Measurements from ENCODE around the gene RAD51B.
"Not testable (repeated sequence)": the region's sequence is repeated elsewhere in the genome, so short reads cannot be mapped to it uniquely, and the experiment has no call there.

The RAD51B gene

DNA sequence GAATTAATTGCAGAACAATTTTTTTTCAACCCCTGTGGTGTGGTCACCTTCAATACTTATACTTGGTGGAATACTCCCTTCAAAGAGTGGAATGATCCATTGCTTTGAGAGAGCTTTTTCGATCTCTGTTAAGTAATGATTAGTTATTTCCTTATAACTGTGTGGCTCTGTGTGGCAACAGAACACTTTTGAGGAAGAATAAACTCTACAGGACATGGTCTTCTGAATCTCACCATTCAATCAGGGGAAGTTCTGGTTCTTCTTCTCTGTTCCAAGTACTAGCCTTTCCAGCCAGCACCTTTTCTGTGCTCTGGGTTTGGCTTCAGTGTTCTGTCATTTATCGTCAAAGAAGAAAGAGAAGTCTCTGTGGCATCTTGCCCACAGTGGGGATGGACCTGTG lies 604.1 kb downstream of the RAD51B start:
- DNase-seq, result peak; percentile 56

DNA sequence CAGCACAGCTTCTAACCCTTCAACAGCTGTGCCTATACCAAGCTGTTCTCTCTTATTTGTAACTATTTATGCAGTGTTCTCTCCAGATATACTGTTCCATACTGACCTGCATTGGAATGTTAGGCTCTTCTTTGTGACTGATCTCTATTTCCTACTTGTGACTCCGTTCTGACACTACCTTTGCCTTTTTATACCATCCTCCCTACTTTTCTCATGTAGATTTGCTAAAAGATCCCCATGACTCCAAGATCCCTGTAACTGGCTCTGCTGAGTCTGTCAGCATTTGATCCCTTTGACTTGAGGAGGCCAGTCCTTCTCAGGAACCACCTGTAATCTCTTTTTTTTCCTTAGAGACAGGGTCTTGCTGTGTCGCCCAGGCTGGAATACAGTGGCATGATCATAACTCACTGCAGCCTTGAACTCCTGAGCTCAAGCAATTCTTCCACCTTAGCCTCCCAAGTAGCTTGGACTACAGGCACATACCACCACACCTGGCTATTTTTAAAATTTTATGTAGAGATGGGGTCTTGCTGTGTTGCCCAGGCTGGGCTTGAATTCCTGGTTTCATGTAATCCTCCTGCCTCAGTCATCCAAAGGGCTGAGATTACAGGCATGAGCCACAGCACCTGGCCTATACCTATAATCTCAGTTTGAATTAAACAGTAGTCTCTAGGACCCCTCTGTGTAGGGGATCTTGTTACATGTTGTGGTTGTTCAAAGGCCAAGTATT lies 605.0 kb downstream of the RAD51B start:
- no peak for DNase-seq

- DNase-seq, result no peak
These were observed 607.3 kb downstream of the RAD51B start for GRCh38 chr14:68426661-68427549.

DNA sequence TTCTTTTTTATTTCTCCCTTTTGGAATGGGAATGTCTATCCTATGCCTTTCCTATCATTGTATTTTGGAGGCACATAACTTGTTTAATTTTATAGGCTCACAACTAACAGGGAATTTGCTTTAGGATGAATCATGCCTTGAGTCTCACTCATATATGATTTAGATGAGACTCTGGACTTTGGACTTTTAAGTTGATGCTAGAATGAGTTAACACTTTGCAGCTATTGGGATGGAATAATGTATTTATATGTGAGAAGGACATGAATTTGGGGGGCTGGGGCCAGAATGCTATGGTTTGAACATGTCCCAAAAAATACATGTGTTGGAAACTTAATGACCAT lies 607.9 kb downstream of the RAD51B start:
- no peak for DNase-seq

- DNase-seq, result not testable (repeated sequence)
These were observed 609.3 kb downstream of the RAD51B start for GRCh38 chr14:68428900-68429299.

DNA sequence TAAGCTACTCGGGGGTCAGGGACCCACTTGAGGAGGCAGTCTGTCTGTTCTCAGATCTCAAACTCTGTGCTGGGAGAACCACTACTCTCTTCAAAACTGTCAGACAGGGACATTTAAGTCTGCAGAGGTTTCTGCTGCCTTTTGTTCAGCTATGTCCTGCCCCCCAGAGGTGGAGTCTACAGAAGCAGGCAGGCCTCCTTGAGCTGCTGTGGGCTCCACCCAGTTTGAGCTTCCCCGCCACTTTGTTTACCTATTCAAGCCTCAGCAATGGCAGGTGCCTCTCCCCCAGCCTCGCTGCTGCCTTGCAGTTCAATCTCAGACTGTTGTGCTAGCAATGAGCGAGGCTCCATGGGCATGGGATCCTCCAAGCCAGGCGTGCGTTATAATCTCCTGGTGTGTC lies 614.6 kb downstream of the RAD51B start:
- not testable (repeated sequence) for DNase-seq

DNA sequence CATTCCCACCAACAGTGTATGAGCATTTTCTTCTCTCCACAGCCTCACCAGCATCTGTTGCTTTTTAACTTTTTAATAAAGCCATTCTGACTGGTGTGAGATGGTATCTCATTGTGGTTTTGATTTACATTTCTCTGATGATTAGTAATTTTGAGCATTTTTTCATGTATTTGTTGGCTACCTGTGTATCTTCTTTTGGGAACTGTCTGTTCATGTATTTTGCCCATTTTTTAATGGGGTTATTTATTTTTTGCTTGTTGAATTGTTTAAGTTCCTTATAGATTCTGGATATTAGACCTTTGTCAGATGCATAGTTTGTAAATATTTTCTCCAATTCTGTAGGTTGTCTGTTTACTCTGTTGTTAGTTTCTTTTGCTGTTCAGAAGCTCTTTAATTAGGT lies 616.1 kb downstream of the RAD51B start:
- DNase-seq, result not testable (repeated sequence)

GRCh38 chr14:68439676-68440075 lies 620.1 kb downstream of the RAD51B start:
- DNase-seq, result no peak

DNA sequence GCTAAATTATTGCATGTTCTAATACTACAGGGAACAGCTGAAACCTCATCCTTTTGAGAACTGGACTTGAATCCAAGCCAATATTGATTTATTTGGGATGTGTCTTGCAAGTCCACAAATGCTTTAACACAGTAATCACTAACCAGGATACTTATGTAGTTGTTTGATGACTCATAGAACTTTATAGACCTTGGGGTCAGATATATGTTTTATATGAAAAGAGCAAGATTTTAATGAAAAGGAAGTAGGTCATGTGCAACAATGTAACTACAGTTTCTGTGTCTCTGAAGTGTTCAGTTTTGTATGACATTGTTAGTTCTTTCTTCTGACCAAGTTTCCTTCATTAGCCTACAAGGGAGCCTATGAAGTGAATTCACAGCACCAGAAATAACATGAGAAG lies 621.2 kb downstream of the RAD51B start:
- peak; percentile 43 for DNase-seq

DNA sequence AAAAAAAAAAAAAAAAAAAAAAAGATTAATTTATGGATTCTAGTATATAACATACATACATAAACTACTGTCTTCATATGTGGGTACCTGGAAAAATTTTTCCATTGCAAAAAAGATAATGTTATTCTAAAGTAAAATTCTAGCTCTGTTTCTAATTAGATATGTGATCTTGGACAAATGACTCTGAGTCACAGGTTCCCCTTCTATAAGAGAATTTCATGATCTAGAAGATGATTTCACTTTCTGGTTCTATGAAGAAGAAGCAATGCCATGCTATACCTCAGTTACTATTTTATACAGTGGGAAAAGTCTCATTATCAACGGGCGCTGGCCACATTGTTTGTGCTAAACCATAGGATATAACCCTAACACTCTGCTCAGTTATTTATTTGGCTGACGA lies 622.0 kb downstream of the RAD51B start:
- peak; percentile 86 for DNase-seq

DNA sequence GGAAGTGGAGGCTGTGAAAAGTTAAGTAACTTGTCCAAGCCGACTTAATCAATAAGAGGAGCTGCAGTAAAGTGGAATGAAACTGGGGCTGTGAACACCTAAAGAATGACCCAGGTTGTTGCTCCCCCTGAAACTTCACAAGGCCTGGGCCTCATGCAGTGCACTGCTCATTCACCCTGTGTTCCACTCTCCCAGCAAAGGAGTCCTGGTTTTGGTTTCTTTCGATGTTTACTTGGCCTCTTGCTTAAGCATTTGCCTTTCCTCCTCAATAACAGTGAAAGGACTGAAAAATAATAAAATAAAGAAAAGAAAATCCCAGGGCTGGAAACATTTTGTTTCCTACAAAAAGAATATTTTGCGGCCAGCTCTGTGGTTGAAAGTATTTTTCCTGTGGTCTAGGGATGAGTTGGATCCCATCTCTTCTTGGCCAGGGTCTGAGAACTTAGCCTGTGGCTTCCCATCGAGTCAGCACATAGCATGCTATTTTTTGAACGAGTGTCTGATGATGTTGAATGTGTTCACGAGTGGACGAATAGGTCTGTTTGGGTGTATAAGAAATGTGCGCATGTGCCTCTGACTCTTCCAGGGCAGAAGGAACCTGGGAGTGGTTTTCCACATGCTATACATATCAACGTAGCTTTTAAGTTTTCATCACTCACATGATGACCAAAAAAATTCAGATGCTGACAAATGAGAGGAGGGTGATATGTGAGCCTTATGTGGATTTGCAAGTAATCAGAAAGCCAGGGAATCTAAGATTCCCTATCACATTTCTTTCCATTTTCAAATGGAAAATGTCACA lies 623.5 kb downstream of the RAD51B start:
- DNase-seq, result no peak

DNA sequence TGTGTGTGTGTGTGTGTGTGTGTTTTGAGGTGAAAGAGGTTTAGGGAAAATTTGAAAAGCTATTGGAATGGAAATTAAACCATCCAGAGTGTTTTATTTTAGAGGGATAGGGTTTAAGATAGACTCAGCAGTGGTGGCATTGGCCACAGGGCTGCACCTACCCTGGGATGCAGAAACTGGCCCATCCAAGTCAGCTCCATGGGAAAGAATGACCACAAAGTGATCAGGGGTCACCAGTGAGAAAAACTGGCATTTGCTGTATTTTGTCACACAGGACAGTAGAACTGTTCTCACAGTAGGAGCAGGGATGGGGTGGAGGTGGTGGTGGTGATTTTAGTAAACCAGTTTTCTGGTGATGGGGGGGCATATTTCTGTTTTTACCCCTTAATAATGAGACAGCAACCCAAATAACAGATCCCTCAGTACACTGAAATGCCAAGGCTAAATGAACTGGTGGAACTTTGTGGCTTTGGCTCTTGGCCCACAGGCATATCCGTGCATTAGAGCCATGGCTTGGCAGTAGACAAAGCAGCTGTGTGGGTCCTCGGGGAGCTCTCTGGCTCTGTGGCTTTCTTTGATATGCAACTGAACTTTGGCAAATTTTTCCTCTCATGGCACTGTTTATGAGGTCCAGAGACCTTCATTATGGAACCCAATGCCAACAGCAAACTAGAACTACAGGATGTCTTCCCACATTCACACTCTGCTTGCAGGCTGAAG lies 625.0 kb downstream of the RAD51B start:
- no peak for DNase-seq

- DNase-seq, result no peak
These were observed 626.9 kb downstream of the RAD51B start for GRCh38 chr14:68446243-68447040.

DNA sequence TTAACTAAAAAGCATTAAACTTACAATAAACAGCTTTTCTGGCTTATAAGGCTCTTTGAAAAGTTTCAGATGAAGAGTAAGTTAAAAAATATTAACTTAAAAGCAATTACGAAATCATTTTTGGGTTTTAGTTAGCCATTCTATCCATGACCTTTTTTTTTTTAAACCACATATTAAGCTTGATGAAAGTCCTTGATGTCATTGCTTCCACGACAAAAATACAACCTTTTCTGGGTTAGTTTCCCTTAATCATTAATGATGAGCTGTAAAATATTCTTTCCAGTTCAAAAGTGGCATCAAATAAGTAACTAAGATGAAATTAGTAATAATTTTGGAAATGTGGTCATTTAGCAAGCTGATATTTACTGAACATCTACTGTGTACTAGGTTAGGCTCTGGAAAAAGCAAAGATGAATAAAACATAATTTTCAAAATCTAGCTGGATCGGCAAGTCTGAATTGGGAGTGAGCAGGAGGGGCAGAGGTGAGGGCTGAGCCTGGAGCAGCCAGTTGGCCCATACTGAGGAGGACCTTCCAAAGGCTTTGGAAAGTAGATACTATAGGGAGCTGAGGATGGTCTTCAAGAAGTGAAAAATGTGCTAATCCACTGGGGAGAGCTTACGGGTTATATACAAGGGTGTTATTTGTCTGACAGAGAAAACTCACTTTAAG lies 628.1 kb downstream of the RAD51B start:
- no peak for DNase-seq

GRCh38 chr14:68448252-68448902 lies 628.8 kb downstream of the RAD51B start:
- DNase-seq, result no peak

DNA sequence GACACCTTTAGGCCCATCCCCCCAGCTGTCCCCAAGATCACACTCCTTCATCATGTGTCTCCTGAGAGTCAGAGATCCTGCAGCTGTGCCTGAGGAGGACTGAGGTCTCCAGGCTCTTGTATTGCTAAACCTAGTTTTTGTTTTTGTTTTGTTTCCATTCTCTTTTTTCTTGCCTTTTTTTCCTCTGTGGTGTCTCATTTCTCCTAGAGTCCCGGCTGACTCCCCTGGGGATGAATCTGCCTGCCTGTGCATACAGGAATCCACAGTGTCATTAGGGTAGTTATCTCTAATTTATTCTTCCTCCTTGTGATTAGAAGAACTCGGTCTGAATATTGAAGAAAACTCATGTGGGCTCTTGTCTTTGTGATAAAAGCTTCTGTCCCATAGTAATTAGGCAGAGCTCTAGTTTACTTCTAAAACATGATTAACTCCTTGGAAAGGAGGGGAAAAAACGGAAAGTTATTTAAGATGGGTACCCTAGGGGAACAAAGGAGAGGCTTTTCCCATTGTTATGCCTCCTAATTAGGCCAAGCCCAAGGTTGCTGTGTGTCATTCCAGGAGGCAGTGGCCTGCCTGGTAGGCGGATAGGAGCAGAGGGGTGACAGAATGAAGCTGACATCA lies 630.1 kb downstream of the RAD51B start:
- DNase-seq, result no peak

- DNase-seq, result no peak
These were observed 631.0 kb downstream of the RAD51B start for GRCh38 chr14:68450391-68451120.

- DNase-seq, result no peak
These were observed 632.3 kb downstream of the RAD51B start for GRCh38 chr14:68451696-68452373.

- no peak for DNase-seq
These were observed 638.7 kb downstream of the RAD51B start for GRCh38 chr14:68458253-68458652.
